Fibroblast of skin of left biceps (primary cell): ENCODE results near the gene CRYGA.
"Not testable (repeated sequence)": the region's sequence is repeated elsewhere in the genome, so short reads cannot be mapped to it uniquely, and the experiment has no call there.

ENCODE experiments used
- DNase-seq, 2 experiments: peaks; one replicate each; pipeline ENCODE4 v3.0.0-alpha.2; 2013; ENCODE audit warnings: low read depth in 2 of 2

CRYGA gene

GRCh38 chr2:208127090-208127489, 36.3 kb downstream of the CRYGA start:
- DNase-seq = no peak

- DNase-seq = no peak
Observed at GRCh38 chr2:208125251-208125650, 38.1 kb downstream of the CRYGA start.

- DNase-seq = not testable (repeated sequence)
Observed at GRCh38 chr2:208124013-208124715, 39.2 kb downstream of the CRYGA start, which contains the start of gene CRYGD. CRYGD (minus strand) TSS chr2:208124524; CDS start chr2:208124473, 51 bp downstream.

GRCh38 chr2:208122248-208122647, 41.1 kb downstream of the CRYGA start:
- DNase-seq = no peak

DNA sequence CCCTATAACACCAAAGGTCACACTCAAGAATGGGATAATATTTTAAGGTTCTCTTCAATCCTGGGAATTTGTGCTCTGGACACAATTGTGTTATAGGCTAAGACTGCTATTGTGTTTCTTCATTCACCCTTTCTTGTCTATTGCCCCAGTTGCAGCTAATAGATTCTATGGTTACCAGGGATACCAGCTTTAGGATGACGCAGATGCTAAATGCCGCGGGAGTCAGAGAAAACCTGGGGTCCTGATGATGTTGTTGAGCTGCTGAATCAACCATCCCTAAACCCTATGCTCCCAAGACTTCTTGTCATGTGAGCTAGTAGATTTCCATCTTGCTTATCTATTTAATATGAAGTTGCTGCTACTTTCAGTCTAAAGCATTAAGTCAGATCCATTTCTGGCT, 44.5 kb downstream of the CRYGA start:
- no peak for DNase-seq

- not testable (repeated sequence) for DNase-seq
Observed at GRCh38 chr2:208117390-208117789, 46.0 kb downstream of the CRYGA start.

DNA sequence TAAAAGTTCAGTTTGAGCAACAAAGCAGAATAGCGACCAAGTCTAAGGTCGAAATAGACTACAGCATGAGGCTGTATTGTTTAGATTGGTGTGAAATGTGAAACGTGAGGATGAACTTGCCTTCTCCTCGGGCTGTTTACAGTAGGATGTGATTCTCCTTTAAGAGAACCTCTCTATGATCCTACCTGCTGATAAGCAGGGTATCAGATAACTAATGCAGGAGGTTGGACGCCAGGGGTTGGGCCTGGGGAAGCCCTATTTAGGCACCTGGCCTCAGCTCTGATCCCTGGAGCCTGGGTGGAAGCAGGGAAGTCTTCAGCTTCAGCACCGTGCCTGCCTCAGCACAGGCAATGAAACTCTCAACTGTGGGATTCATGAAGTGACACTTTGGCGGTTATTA, 50.4 kb downstream of the CRYGA start:
- no peak for DNase-seq

- DNase-seq = not testable (repeated sequence)
Observed at GRCh38 chr2:208112273-208112745, 51.1 kb downstream of the CRYGA start.
